Retinal pigment epithelial cell (primary cell): ENCODE results near the gene COL5A2.

ENCODE experiments used
- DNase-seq: peaks from one replicate; pipeline ENCODE4 v3.0.0-alpha.2; 2010; ENCODE audit warnings: low read depth
- H3K4me3 ChIP-seq: 2 replicates; pipeline ENCODE4 v1.5.1; 2011; ENCODE audit warnings: mild to moderate bottlenecking, low read length, control low read depth, moderate library complexity
- CTCF ChIP-seq: conservative IDR thresholded peaks from 2 replicates; pipeline ENCODE4 v1.5.1; 2011; ENCODE audit warnings: low read depth, low read length, control low read depth, inconsistent platforms

The COL5A2 gene

GRCh38 chr2:189049709-189050164 is 129.8 kb downstream of the COL5A2 start:
- no peak for TF ChIP-seq CTCF
- DNase-seq = no peak
- H3K4me3 ChIP-seq = no peak overlapping the region

- no peak for TF ChIP-seq CTCF
- no peak for DNase-seq
- no peak overlapping the region for H3K4me3 ChIP-seq
Observed at GRCh38 chr2:189048189-189048588, 131.4 kb downstream of the COL5A2 start.

- no peak for TF ChIP-seq CTCF
- no peak overlapping the region for H3K4me3 ChIP-seq
- DNase-seq = no peak
Observed at GRCh38 chr2:189047171-189047888, 132.2 kb downstream of the COL5A2 start.

GRCh38 chr2:189046320-189046719 is 133.2 kb downstream of the COL5A2 start:
- TF ChIP-seq CTCF = no peak
- no peak for DNase-seq
- H3K4me3 ChIP-seq = no peak overlapping the region

GRCh38 chr2:189045836-189046235 is 133.7 kb downstream of the COL5A2 start:
- no peak overlapping the region for H3K4me3 ChIP-seq
- DNase-seq = no peak
- TF ChIP-seq CTCF = no peak

- TF ChIP-seq CTCF = no peak
- DNase-seq = peak; percentile 46
- no peak overlapping the region for H3K4me3 ChIP-seq
Observed at GRCh38 chr2:189037518-189037917, 142.0 kb downstream of the COL5A2 start.

- peak; percentile 54 for TF ChIP-seq CTCF
- H3K4me3 ChIP-seq = no peak overlapping the region
- no peak for DNase-seq
Observed at GRCh38 chr2:189024901-189025618, 154.5 kb downstream of the COL5A2 start.
